Uterus (tissue), 2 donors: Measurements from ENCODE around the gene KIF18A.

Experiments
- CTCF ChIP-seq, 4 experiments: fragments of 200-600 bp in 2 of 4; fragments of 450-650 bp in 2 of 4; sonication (generic) in 2 of 4; IDR thresholded peaks; one replicate each; pipeline ENCODE4 v1.5.1; 2016 to 2019; ENCODE audit warnings: antibody characterized with exemption in 4 of 4, mild to moderate bottlenecking in 2 of 4, moderate library complexity in 1 of 4
- POLR2A ChIP-seq, 2 donors: fragments of 450-650 bp; IDR thresholded peaks; one replicate each; pipeline ENCODE4 v1.6.1; 2016; ENCODE audit warnings: antibody characterized with exemption in 2 of 2, mild to moderate bottlenecking in 1 of 2, moderate library complexity in 1 of 2

GRCh38 chr11:28133146-28133545 is 25.2 kb upstream of the KIF18A start:
- TF ChIP-seq CTCF (IDR thresholded peaks at IDR 0.05): no peak
- TF ChIP-seq POLR2A (IDR thresholded peaks at IDR 0.05): no peak
